ENCODE results near the gene F3. TPM values are rescaled to one million over a fixed set of nuclear protein-coding genes. Genes with fewer than 3 reads are reported as not detected.

Gene F3
- polyA plus RNA-seq, 1 donor (not counting 4 experiments of a cell fraction or from before 2014, with no cell fraction given), result 1,409 TPM

GRCh38 chr1:94542088-94542870 is 720 bp upstream of the F3 start:
- Histone ChIP-seq H3K27me3 (ENCODE audit: control insufficient read depth, extremely low read depth, insufficient read depth, low read length) (no peaks in the 10 kb centered on the region), H3K79me2 (ENCODE audit: control insufficient read depth, insufficient read depth, low read length) (peaks cover 64% of the 10 kb centered on the region), H3K4me3 (ENCODE audit: control insufficient read depth in 2 of 3, extremely low read depth in 1 of 3, insufficient read depth in 2 of 3, low read depth in 1 of 3, low read length in 3 of 3) (peak overlapping the region; percentile 73 to 83 (median 82)), H3K27ac (ENCODE audit: control insufficient read depth, insufficient read depth, low read length) (peak overlapping the region; percentile 89), H4K20me1 (ENCODE audit: control insufficient read depth, extremely low read depth, insufficient read depth, low read length) (peaks cover 26% of the 10 kb centered on the region), H3K36me3 (ENCODE audit: control insufficient read depth in 2 of 2, extremely low read depth in 1 of 2, insufficient read depth in 2 of 2, low read length in 2 of 2) (peaks cover 24 to 30% of the 10 kb centered on the region in 2 experiments), H3K4me1 (ENCODE audit: control insufficient read depth, extremely low read depth, insufficient read depth, low read length) (peaks cover 33% of the 10 kb centered on the region), H2AFZ (ENCODE audit: control insufficient read depth, low read length) (no peak overlapping the region), H3K4me2 (ENCODE audit: control insufficient read depth, extremely low read depth, insufficient read depth, low read depth, low read length) (peak overlapping the region; percentile 78), H3K9me1 (ENCODE audit: control insufficient read depth, extremely low read depth, insufficient read depth, low read length) (no peaks in the 10 kb centered on the region), H3K9ac (ENCODE audit: control insufficient read depth, extremely low read depth, insufficient read depth, low read length) (peak overlapping the region; percentile 89), H3K9me3 (ENCODE audit: control insufficient read depth, low read depth, low read length) (no peaks in the 10 kb centered on the region)
- FAIRE-seq, result no peak
- dilution Hi-C loops (cut with MboI; ENCODE audit: extremely low pct_ligation_motif_present, low sequenced_read_pairs), result no loop called here
- TF ChIP-seq, protein P1, sequence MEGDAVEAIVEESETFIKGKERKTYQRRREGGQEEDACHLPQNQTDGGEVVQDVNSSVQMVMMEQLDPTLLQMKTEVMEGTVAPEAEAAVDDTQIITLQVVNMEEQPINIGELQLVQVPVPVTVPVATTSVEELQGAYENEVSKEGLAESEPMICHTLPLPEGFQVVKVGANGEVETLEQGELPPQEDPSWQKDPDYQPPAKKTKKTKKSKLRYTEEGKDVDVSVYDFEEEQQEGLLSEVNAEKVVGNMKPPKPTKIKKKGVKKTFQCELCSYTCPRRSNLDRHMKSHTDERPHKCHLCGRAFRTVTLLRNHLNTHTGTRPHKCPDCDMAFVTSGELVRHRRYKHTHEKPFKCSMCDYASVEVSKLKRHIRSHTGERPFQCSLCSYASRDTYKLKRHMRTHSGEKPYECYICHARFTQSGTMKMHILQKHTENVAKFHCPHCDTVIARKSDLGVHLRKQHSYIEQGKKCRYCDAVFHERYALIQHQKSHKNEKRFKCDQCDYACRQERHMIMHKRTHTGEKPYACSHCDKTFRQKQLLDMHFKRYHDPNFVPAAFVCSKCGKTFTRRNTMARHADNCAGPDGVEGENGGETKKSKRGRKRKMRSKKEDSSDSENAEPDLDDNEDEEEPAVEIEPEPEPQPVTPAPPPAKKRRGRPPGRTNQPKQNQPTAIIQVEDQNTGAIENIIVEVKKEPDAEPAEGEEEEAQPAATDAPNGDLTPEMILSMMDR (optimal IDR thresholded peaks at IDR 0.05 in 1 of 3, IDR thresholded peaks at IDR 0.05 in 1 of 3, conservative IDR thresholded peaks at IDR 0.05 in 1 of 3; ENCODE audit: extremely low read depth in 1 of 3, insufficient read depth in 2 of 3, low read length in 3 of 3), result no peak
- no peak for TF ChIP-seq EZH2 (IDR thresholded peaks at IDR 0.05; ENCODE audit: low read length)
- DNase-seq (ENCODE audit: low read depth, low spot score), result no peak

- TF ChIP-seq, protein P1 (optimal IDR thresholded peaks at IDR 0.05 in 1 of 3, IDR thresholded peaks at IDR 0.05 in 1 of 3, conservative IDR thresholded peaks at IDR 0.05 in 1 of 3; ENCODE audit: extremely low read depth in 1 of 3, insufficient read depth in 2 of 3, low read length in 3 of 3), result peak in 1 of 3 experiments; percentile 5
- TF ChIP-seq EZH2 (IDR thresholded peaks at IDR 0.05; ENCODE audit: low read length), result no peak
Observed at GRCh38 chr1:94540440-94541245, 916 bp downstream of the F3 start.

More at GRCh38 chr1:94540440-94541245, 916 bp downstream of the F3 start:
- peak overlapping the region; percentile 55 for H3K4me2 ChIP-seq (ENCODE audit: control insufficient read depth, extremely low read depth, insufficient read depth, low read depth, low read length)
- peak overlapping the region; percentile 86 for H3K9ac ChIP-seq (ENCODE audit: control insufficient read depth, extremely low read depth, insufficient read depth, low read length)
- H3K4me1 ChIP-seq (ENCODE audit: control insufficient read depth, extremely low read depth, insufficient read depth, low read length), result peaks cover 28% of the 10 kb centered on the region
- H4K20me1 ChIP-seq (ENCODE audit: control insufficient read depth, extremely low read depth, insufficient read depth, low read length), result peaks cover 36% of the 10 kb centered on the region
- H3K9me1 ChIP-seq (ENCODE audit: control insufficient read depth, extremely low read depth, insufficient read depth, low read length), result no peaks in the 10 kb centered on the region
- no peaks in the 10 kb centered on the region for H3K27me3 ChIP-seq (ENCODE audit: control insufficient read depth, extremely low read depth, insufficient read depth, low read length)
- H3K79me2 ChIP-seq (ENCODE audit: control insufficient read depth, insufficient read depth, low read length), result peaks cover 69% of the 10 kb centered on the region
- H3K36me3 ChIP-seq (ENCODE audit: control insufficient read depth in 2 of 2, extremely low read depth in 1 of 2, insufficient read depth in 2 of 2, low read length in 2 of 2), result peaks cover 36 to 40% of the 10 kb centered on the region in 2 experiments
- H3K27ac ChIP-seq (ENCODE audit: control insufficient read depth, insufficient read depth, low read length), result peak overlapping the region; percentile 59
- no peak for FAIRE-seq
- no peak for DNase-seq (ENCODE audit: low read depth, low spot score)
- H3K4me3 ChIP-seq (ENCODE audit: control insufficient read depth in 2 of 3, extremely low read depth in 1 of 3, insufficient read depth in 2 of 3, low read depth in 1 of 3, low read length in 3 of 3), result peak overlapping the region; percentile 77 to 91 (median 82)
- H3K9me3 ChIP-seq (ENCODE audit: control insufficient read depth, low read depth, low read length), result no peaks in the 10 kb centered on the region
- H2AFZ ChIP-seq (ENCODE audit: control insufficient read depth, low read length), result no peak overlapping the region
- dilution Hi-C loops (cut with MboI; ENCODE audit: extremely low pct_ligation_motif_present, low sequenced_read_pairs), result no loop called here
